GM12878 (cell line): ENCODE data around the gene CCDC27. TPM values are rescaled to one million over a fixed set of nuclear protein-coding genes. Genes with fewer than 3 reads are reported as not detected.

Experiments
- ATAC-seq: fragments of 200-7000 bp; cut with Tn5 transposase; 3 replicates; pipeline ENCODE4 v1.9.1; 2020; ENCODE audit warnings: mild to moderate bottlenecking, moderate library complexity
- BruUV-seq: library from RNA; stranded (reverse); fragments of 400-500 nt; replicated peaks from 2 replicates; lab custom pipeline; 2021; lab: Mats Ljungman, UMichigan
- CTCF ChIA-PET: fragments of 300-600 bp; sonication (Branson Sonifier 250); formaldehyde crosslinking; extraction: SDS; loops from one replicate; lab custom pipeline; 2021; ENCODE audit warnings: inconsistent platforms; lab: Yijun Ruan, JAX
- POLR2A ChIA-PET: fragments of 350-600 bp; formaldehyde crosslinking; extraction: SDS; loops from one replicate; lab custom pipeline; 2021; ENCODE audit warnings: inconsistent platforms; lab: Charles Lee
- RAD21 ChIA-PET: fragments of 300-600 bp; sonication (Branson Sonifier 250); formaldehyde crosslinking; loops from one replicate; lab custom pipeline; 2023; ENCODE audit warnings: antibody characterized with exemption; ENCODE audit not compliant: unreplicated experiment; lab: Charles Lee
- SMC1A ChIA-PET: fragments of 300-600 bp; sonication (Branson Sonifier 250); formaldehyde crosslinking; loops from one replicate; lab custom pipeline; 2023; ENCODE audit not compliant: unreplicated experiment, uncharacterized antibody; lab: Charles Lee
- DNase-seq: peaks from one replicate; pipeline ENCODE4 v3.0.0-alpha.2; 2011; ENCODE audit warnings: low read depth, low spot score
- FAIRE-seq: peaks from 3 replicates; lab custom pipeline; 2011; peaks lifted over from hg19 to GRCh38; lab: Jason Lieb, UNC
- H2AFZ ChIP-seq: 2 replicates; pipeline ENCODE4 v1.6.0; 2011; ENCODE audit warnings: low read depth, low read length, control low read depth; ENCODE audit not compliant: control insufficient read depth
- H3K27ac ChIP-seq: 2 replicates; pipeline ENCODE4 v1.5.1; 2011; ENCODE audit warnings: control low read depth; ENCODE audit not compliant: control insufficient read depth, insufficient read depth
- H3K27me3 ChIP-seq, 2 experiments: replicated peaks in 1 of 2; 2 replicates each; pipeline versions ENCODE4 v1.6.0 to v1.6.1; 2011; ENCODE audit warnings: low read length in 1 of 2; ENCODE audit not compliant: control insufficient read depth in 2 of 2, insufficient read depth in 2 of 2
- H3K36me3 ChIP-seq, 2 experiments: 2 replicates each; pipeline ENCODE4 v1.5.1; 2011; ENCODE audit warnings: low read length in 1 of 2; ENCODE audit not compliant: control insufficient read depth in 2 of 2, insufficient read depth in 2 of 2
- H3K4me1 ChIP-seq: 2 replicates; pipeline ENCODE4 v1.6.1; 2011; ENCODE audit warnings: mild to moderate bottlenecking, low read length, moderate library complexity, mixed read lengths; ENCODE audit not compliant: control insufficient read depth, insufficient read depth
- H3K4me2 ChIP-seq: 2 replicates; pipeline ENCODE4 v1.6.0; 2011; ENCODE audit warnings: control low read depth; ENCODE audit not compliant: control insufficient read depth, insufficient read depth
- H3K4me3 ChIP-seq: fragments of 200-600 bp; sonication (generic); 2 replicates; pipeline ENCODE4 v1.5.1; 2016
- H3K79me2 ChIP-seq: 2 replicates; pipeline ENCODE4 v1.6.0; 2011; ENCODE audit warnings: low read length; ENCODE audit not compliant: control insufficient read depth, insufficient read depth
- H3K9ac ChIP-seq: 2 replicates; pipeline ENCODE4 v1.8.0; 2011; ENCODE audit warnings: low read length, control low read depth, mixed read lengths; ENCODE audit not compliant: control insufficient read depth, insufficient read depth
- H3K9me3 ChIP-seq: replicated peaks from 3 replicates; pipeline ENCODE4 v1.5.1; 2011; ENCODE audit warnings: mild to moderate bottlenecking, low read length; ENCODE audit not compliant: control insufficient read depth, insufficient read depth
- H4K20me1 ChIP-seq: 2 replicates; pipeline ENCODE4 v1.6.0; 2011; ENCODE audit not compliant: control insufficient read depth, insufficient read depth
- BACH1 ChIP-seq: fragments of 450-650 bp; IDR thresholded peaks from 2 replicates; pipeline ENCODE4 v1.6.1; 2017; ENCODE audit warnings: mild to moderate bottlenecking, borderline replicate concordance
- E2F4 ChIP-seq: IDR thresholded peaks from 2 replicates; pipeline ENCODE4 v1.6.1; 2012; ENCODE audit warnings: low read depth, low read length, improper control_type of control experiment
- GABPA ChIP-seq: IDR thresholded peaks from 2 replicates; pipeline ENCODE4 v1.6.1; 2014; ENCODE audit warnings: antibody characterized with exemption, low read depth, mild to moderate bottlenecking, inconsistent platforms
- IRF4 ChIP-seq: IDR thresholded peaks from 2 replicates; pipeline ENCODE4 v1.6.1; 2011; ENCODE audit warnings: low read depth, low read length
- TAF1 ChIP-seq: IDR thresholded peaks from 2 replicates; pipeline ENCODE4 v1.6.1; 2011; ENCODE audit warnings: mild to moderate bottlenecking, low read depth, low read length, borderline replicate concordance
- WGBS: methylation state at CpG from one replicate; pipeline ENCODE4 v1.1.6; 2016; ENCODE audit warnings: low lambda C conversion rate; ENCODE audit not compliant: insufficient replicate concordance, insufficient coverage; ENCODE audit errors: missing lambda C conversion rate; 5-methylcytosine and 5-hydroxymethylcytosine counted together
- in situ Hi-C: fragments of 300-500 bp; cut with MboI; formaldehyde crosslinking; loops from 9 replicates; pipeline ENCODE4 v1.14.3; 2018; ENCODE audit warnings: mixed read lengths
- intact Hi-C: fragments of 100-400 bp; cut with micrococcal nuclease; formaldehyde crosslinking; loops from one replicate; pipeline ENCODE4 v1.14.2; 2022; ENCODE audit not compliant: unreplicated experiment
- polyA plus RNA-seq, 11 experiments: library from polyadenylated mRNA; depleted of rRNA in 4 of 11; unstranded in 6 of 11; stranded (reverse) in 5 of 11; fragments of >200 nt; fragmentation: Nextera tagmentation in 4 of 11; fragmentation: Illumina TruSeq in 1 of 11; extraction: Ambion mirVana in 4 of 11; extraction: Trizol in 1 of 11; gene quantifications; 1 replicate in 1 of 11; 2 replicates in 10 of 11; pipeline versions ENCODE4 v1.2.1 to v1.2.3, GENCODE V29; 2011 to 2016; ENCODE audit warnings: inconsistent platforms in 2 of 11, missing spikeins in 2 of 11, low read depth in 1 of 11
- total RNA-seq, 4 experiments: library from RNA; depleted of rRNA in 3 of 4; stranded (reverse); fragments of >200 nt in 3 of 4; fragmentation: Illumina TruSeq in 1 of 4; extraction: Trizol in 1 of 4; gene quantifications; 2 replicates each; pipeline versions ENCODE4 v1.2.1 to v1.2.3, GENCODE V29; 2013 to 2021

The CCDC27 gene
- total and polyA plus RNA-seq, 10 of the 15 experiments (the other 5 are each of a cell fraction or from before 2014, with no cell fraction given): 0.05 TPM; not detected in 9

GRCh38 chr1:3763351-3764125 lies 11.3 kb downstream of the CCDC27 start:
- Histone ChIP-seq H3K27ac (no peak overlapping the region), H2AFZ (no peak overlapping the region), H3K27me3 (no peaks in the 10 kb centered on the region), H4K20me1 (no peaks in the 10 kb centered on the region), H3K4me1 (no peaks in the 10 kb centered on the region), H3K9ac (no peak overlapping the region), H3K4me3 (no peak overlapping the region), H3K9me3 (no peaks in the 10 kb centered on the region), H3K4me2 (no peak overlapping the region), H3K79me2 (no peaks in the 10 kb centered on the region), H3K36me3 (no peaks in the 10 kb centered on the region)
- POLR2A ChIA-PET: no interaction called here
- DNase-seq (no peak), FAIRE-seq (no peak), ATAC-seq (no peak)
- SMC1A ChIA-PET: no interaction called here
- RAD21 ChIA-PET: no interaction called here
- no TSS peak for BruUV-seq
- CTCF ChIA-PET: no interaction called here
- WGBS: 45% methylated on average over 31 of the region's 31 CpGs
- in situ Hi-C loops (no loop called here), intact Hi-C loops (no loop called here)
- TF ChIP-seq TAF1 (no peak), IRF4 (no peak), BACH1 (no peak), E2F4 (no peak), GABPA (no peak)
